Astrocyte (in vitro differentiated cells and primary cell): ENCODE results near the gene PARD3B.

Source experiments
- CTCF ChIP-seq: IDR thresholded peaks from 2 replicates; pipeline ENCODE4 v1.5.1; 2011; ENCODE audit warnings: low read depth, mild to moderate bottlenecking, inconsistent platforms, low read length, moderate library complexity; ENCODE audit not compliant: insufficient read depth
- EZH2 ChIP-seq: IDR thresholded peaks from 2 replicates; pipeline ENCODE4 v1.6.1; 2012; ENCODE audit warnings: mild to moderate bottlenecking, low read length, inconsistent platforms; ENCODE audit not compliant: insufficient read depth

- TF ChIP-seq EZH2 (no peak), CTCF (peak; percentile 19)
Measured at GRCh38 chr2:204885747-204886146, 340.5 kb downstream of the PARD3B start.
